ENCODE results near the gene ENHO. TPM values are rescaled to one million over a fixed set of nuclear protein-coding genes. Genes with fewer than 3 reads are reported as not detected.

ENHO gene
- total RNA-seq, 4 donors from 2014 or later, result 0.50 to 2.0 (median 1.1) TPM; not detected in 1

- intact Hi-C loops (cut with DNase I), result no loop called here
- no peaks in the 10 kb centered on the region for H3K9me3 ChIP-seq
- H3K4me1 ChIP-seq, result no peaks in the 10 kb centered on the region
- no peak for DNase-seq (ENCODE audit: extremely low spot score)
- H3K27ac ChIP-seq (replicated peaks in 1 of 4), result no peak overlapping the region
- no peaks in the 10 kb centered on the region for H3K27me3 ChIP-seq
- H3K4me3 ChIP-seq, result no peak overlapping the region
- no peaks in the 10 kb centered on the region for H3K36me3 ChIP-seq
- 73% methylated on average over 8 of the region's 9 CpGs for WGBS
- TF ChIP-seq CTCF (IDR thresholded peaks at IDR 0.05) (no peak), POLR2A (IDR thresholded peaks at IDR 0.05; ENCODE audit: low read depth) (no peak), EP300 (IDR thresholded peaks at IDR 0.05) (no peak), POLR2AphosphoS5 (IDR thresholded peaks at IDR 0.05) (no peak)
Observed at GRCh38 chr9:34512131-34513078, 10.4 kb downstream of the ENHO start.

- H3K9me3 ChIP-seq, result no peaks in the 10 kb centered on the region
- H3K36me3 ChIP-seq, result no peaks in the 10 kb centered on the region
- H3K27ac ChIP-seq (replicated peaks in 1 of 4), result no peak overlapping the region
- no peaks in the 10 kb centered on the region for H3K4me1 ChIP-seq
- intact Hi-C loops (cut with DNase I), result no loop called here
- WGBS, result 69% methylated on average over 9 of the region's 13 CpGs
- no peaks in the 10 kb centered on the region for H3K27me3 ChIP-seq
- H3K4me3 ChIP-seq, result no peak overlapping the region
- no peak for TF ChIP-seq POLR2A (IDR thresholded peaks at IDR 0.05; ENCODE audit: low read depth)
- no peak for TF ChIP-seq CTCF (IDR thresholded peaks at IDR 0.05)
- no peak for TF ChIP-seq EP300 (IDR thresholded peaks at IDR 0.05)
- no peak for TF ChIP-seq POLR2AphosphoS5 (IDR thresholded peaks at IDR 0.05)
- no peak for DNase-seq (ENCODE audit: extremely low spot score)
Observed at GRCh38 chr9:34510497-34511468, 12.0 kb downstream of the ENHO start.

GRCh38 chr9:34508951-34509350 lies 13.8 kb downstream of the ENHO start:
- no peak for DNase-seq (ENCODE audit: extremely low spot score)
- Histone ChIP-seq H3K27ac (replicated peaks in 1 of 4) (no peak overlapping the region), H3K4me1 (no peaks in the 10 kb centered on the region), H3K27me3 (no peaks in the 10 kb centered on the region), H3K36me3 (no peaks in the 10 kb centered on the region), H3K4me3 (no peak overlapping the region), H3K9me3 (no peaks in the 10 kb centered on the region)
- 93% methylated on average over 3 of the region's 3 CpGs for WGBS
- intact Hi-C loops (cut with DNase I), result no loop called here
- TF ChIP-seq EP300 (IDR thresholded peaks at IDR 0.05) (no peak), POLR2AphosphoS5 (IDR thresholded peaks at IDR 0.05) (no peak), CTCF (IDR thresholded peaks at IDR 0.05) (no peak), POLR2A (IDR thresholded peaks at IDR 0.05; ENCODE audit: low read depth) (no peak)

- intact Hi-C loops (cut with DNase I), result no loop called here
- WGBS, result 88% methylated on average over 3 of the region's 3 CpGs
- Histone ChIP-seq H3K27me3 (no peaks in the 10 kb centered on the region), H3K27ac (replicated peaks in 1 of 4) (no peak overlapping the region), H3K9me3 (no peaks in the 10 kb centered on the region), H3K4me3 (no peak overlapping the region), H3K4me1 (peaks cover 0 to 3% (median 0%) of the 10 kb centered on the region in 4 donors), H3K36me3 (no peaks in the 10 kb centered on the region)
- TF ChIP-seq CTCF (IDR thresholded peaks at IDR 0.05) (no peak), POLR2AphosphoS5 (IDR thresholded peaks at IDR 0.05) (no peak), POLR2A (IDR thresholded peaks at IDR 0.05; ENCODE audit: low read depth) (no peak), EP300 (IDR thresholded peaks at IDR 0.05) (no peak)
- DNase-seq (ENCODE audit: extremely low spot score), result no peak
Observed at GRCh38 chr9:34508463-34508862, 14.3 kb downstream of the ENHO start.

Data from esophagus muscularis mucosa (tissue), 4 donors.